Erythroblast (primary cell): ENCODE results near the gene UQCR11.
A peak's percentile ranks its signal among the peaks of the same experiment; 100 is the strongest.

Experiments
- GATA1 ChIP-seq: IDR thresholded peaks from 2 replicates; pipeline ENCODE4 v1.6.1; 2011; ENCODE audit warnings: low read depth, mild to moderate bottlenecking, control low read depth, low read length, moderate library complexity
- POLR2A ChIP-seq: IDR thresholded peaks from 2 replicates; pipeline ENCODE4 v1.6.1; 2011; ENCODE audit warnings: mild to moderate bottlenecking, low read length

DNA sequence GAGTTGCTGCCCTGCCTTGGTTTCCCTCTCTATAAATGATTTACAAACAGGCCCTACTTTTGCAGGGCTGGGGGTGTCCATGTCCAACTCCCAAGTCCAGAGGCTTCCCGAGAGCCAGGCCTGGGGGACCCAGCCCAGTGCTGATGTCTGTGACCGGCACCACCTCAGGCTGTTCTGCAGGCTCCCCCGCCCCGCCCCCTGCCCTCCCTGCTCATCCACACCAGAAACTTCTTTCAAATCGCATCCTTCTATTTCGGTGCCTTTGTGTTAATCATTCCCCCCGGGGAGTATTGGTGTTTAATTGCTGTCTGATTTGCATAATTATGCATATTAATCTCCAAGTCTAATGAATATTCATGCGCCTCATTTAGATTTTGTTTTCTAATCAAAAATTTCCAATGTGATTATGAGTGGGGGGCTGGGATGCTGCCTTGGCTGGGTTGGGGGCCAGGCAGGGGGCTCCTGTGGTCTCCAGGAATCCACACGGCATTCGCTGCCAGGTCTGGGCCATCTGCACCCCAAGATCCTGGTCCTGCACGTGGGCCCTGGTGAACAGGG lies 28.1 kb upstream of the UQCR11 start:
- TF ChIP-seq POLR2A (peak; percentile 27), GATA1 (no peak)
